Measurements from ENCODE around the gene TRPV4. TPM values are rescaled to one million over a fixed set of nuclear protein-coding genes. Genes with fewer than 3 reads are reported as not detected.

Gene TRPV4
- total RNA-seq, 1 experiment from 2014 or later = 2.4 TPM

DNA sequence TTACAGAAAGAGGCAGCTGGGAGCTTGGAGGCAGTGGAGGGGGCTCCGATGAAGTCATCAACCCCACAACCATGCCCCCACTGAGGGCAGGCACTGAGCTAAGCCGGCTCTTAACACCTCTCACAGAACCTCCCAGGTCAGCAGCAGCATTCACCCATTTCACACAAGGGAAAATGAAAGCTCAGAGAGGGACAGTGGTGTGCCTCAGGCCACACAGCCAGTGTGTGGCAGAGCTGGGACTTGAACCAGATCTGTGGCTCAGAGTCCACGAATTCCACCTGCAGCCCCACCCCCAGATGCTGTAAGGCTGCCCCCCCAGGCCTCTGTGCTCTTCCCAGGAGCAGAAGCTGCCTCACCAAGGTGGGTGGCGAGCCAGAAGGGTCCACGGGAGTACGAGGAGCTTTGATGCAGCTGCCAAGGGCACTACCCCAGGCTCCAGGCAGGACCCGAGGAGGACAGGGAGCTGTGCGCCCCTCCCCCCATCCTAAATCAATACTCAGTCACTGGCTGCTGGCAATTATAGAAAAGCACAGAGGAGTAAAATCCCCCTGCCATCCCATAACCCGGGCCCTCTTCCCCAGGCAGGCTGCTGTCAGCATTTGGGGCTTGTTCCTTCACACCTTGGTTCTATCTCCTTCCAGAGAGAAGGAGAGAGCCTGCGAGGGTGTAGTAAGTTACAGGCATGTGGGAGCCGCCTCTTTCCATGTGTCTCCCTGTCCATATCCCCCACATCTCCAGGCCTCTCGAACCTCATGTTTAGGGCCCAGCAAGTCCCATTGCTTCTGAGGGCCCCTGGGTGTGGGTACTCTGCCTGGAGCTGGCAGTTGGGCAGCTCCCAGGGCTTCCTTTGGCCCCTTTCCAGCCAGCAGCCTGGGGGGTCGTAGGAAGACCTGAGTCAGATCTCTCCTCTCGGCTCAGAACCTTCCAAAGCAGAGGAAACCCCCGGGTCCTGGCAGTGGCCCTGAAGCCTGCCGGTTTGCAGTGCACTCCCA is 72.0 kb downstream of the TRPV4 start:
- DNase-seq (no peak), ATAC-seq (no peak)
- H3K9me3 ChIP-seq (ENCODE audit: low read length) = peaks cover 10% of the 10 kb centered on the region
- no peaks in the 10 kb centered on the region for H4K20me1 ChIP-seq (ENCODE audit: low read length)
- POLR2A ChIA-PET (ENCODE audit: unreplicated experiment) = no interaction called here
- intact Hi-C loops (cut with micrococcal nuclease) = no loop called here
- H3K4me2 ChIP-seq (ENCODE audit: low read length) = no peak overlapping the region
- H3K4me3 ChIP-seq (ENCODE audit: low read length) = no peak overlapping the region
- no peak overlapping the region for H2AFZ ChIP-seq (ENCODE audit: low read length)
- no peaks in the 10 kb centered on the region for H3K27me3 ChIP-seq (ENCODE audit: low read length)
- TF ChIP-seq EZH2 (IDR thresholded peaks at IDR 0.05; ENCODE audit: low read length, unreplicated experiment) (no peak), CTCF (conservative IDR thresholded peaks at IDR 0.05; ENCODE audit: low read depth, low read length) (no peak), EZH2phosphoT487 (IDR thresholded peaks at IDR 0.05; ENCODE audit: borderline replicate concordance, low read length) (no peak)
- no peaks in the 10 kb centered on the region for H3F3A ChIP-seq (ENCODE audit: low read length, unreplicated experiment)
- BruUV-seq (replicated peaks) = no TSS peak
- H3K4me1 ChIP-seq (ENCODE audit: insufficient read depth, low read length) = peaks cover 6% of the 10 kb centered on the region
- CTCF ChIA-PET = no interaction called here
- no peaks in the 10 kb centered on the region for H3K9me2 ChIP-seq (replicated peaks; ENCODE audit: low read length)
- no peak overlapping the region for H3K9ac ChIP-seq (ENCODE audit: low read length)
- peaks cover 7% of the 10 kb centered on the region; the same call in 1 of the 2 replicates for H3K36me3 ChIP-seq (ENCODE audit: low read depth, low read length)
- peaks cover 3% of the 10 kb centered on the region; the same call in 1 of the 2 replicates for H3K79me2 ChIP-seq (ENCODE audit: low read length)
- H3K27ac ChIP-seq (ENCODE audit: low read length) = no peak overlapping the region

DNA sequence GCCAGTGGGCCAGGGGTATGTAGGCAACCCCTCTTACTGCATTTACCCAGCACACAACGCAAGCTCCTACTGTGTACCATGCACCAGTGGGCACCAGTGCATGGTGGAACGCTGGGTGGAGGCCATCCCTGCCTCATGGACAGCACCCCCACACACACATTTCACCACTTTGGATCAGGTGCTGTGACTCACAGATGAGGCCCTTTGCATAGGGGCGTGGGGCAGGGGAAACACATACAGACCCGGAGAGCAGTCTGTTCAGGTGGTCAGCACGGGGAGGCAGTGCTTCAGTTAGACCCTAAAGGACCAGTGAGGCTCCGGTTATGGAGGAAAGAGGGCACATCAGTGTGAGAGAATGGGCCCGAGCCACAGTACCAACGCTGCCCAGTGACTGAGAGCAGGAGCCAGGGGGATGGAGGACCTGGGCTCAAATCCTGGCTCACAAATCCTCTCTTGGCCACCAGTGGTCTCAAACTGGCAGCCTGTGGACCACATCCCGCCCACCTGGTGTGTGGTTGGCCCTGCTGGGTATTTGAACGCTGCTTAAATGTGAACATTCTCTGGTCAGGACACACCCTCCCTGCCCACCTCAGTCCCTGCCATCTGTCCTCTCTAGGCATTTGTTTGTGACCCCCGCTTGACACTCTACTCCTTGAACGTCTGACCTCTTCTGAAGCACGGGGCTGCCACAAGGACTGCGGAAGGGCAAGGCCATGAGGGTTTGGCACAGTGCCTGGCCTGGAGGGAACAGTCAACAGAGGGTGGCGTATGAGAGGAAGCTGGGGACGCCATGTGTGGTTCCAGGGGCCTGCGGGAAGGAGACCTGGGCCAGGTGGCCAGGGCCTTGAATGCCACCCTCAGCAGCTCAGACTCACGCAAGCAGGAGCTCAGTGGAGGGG is 72.9 kb downstream of the TRPV4 start:
- no peak overlapping the region for H2AFZ ChIP-seq (ENCODE audit: low read length)
- CTCF ChIA-PET = no interaction called here
- DNase-seq (no peak), ATAC-seq (no peak)
- no peak overlapping the region for H3K4me2 ChIP-seq (ENCODE audit: low read length)
- no peaks in the 10 kb centered on the region for H3K27me3 ChIP-seq (ENCODE audit: low read length)
- no peak overlapping the region for H3K4me3 ChIP-seq (ENCODE audit: low read length)
- H3K27ac ChIP-seq (ENCODE audit: low read length) = no peak overlapping the region
- no peak for TF ChIP-seq EZH2 (IDR thresholded peaks at IDR 0.05; ENCODE audit: low read length, unreplicated experiment)
- TF ChIP-seq EZH2phosphoT487 (IDR thresholded peaks at IDR 0.05; ENCODE audit: borderline replicate concordance, low read length) = no peak
- no peak for TF ChIP-seq CTCF (conservative IDR thresholded peaks at IDR 0.05; ENCODE audit: low read depth, low read length)
- H3K9me3 ChIP-seq (ENCODE audit: low read length) = peaks cover 13% of the 10 kb centered on the region
- intact Hi-C loops (cut with micrococcal nuclease) = no loop called here
- POLR2A ChIA-PET (ENCODE audit: unreplicated experiment) = no interaction called here
- BruUV-seq (replicated peaks) = no TSS peak
- H4K20me1 ChIP-seq (ENCODE audit: low read length) = no peaks in the 10 kb centered on the region
- no peak overlapping the region for H3K9ac ChIP-seq (ENCODE audit: low read length)
- H3K4me1 ChIP-seq (ENCODE audit: insufficient read depth, low read length) = peaks cover 6% of the 10 kb centered on the region
- H3K36me3 ChIP-seq (ENCODE audit: low read depth, low read length) = peaks cover 7% of the 10 kb centered on the region; the same call in 1 of the 2 replicates
- H3K9me2 ChIP-seq (replicated peaks; ENCODE audit: low read length) = no peaks in the 10 kb centered on the region
- no peaks in the 10 kb centered on the region for H3K79me2 ChIP-seq (ENCODE audit: low read length)
- no peaks in the 10 kb centered on the region for H3F3A ChIP-seq (ENCODE audit: low read length, unreplicated experiment)

Measured in PC-3 (cell line).